GM10248 (cell line): ENCODE measurements around the gene MCC.

Experiments
- CTCF ChIA-PET: fragments of 300-600 bp; sonication (Branson Sonifier 250); formaldehyde crosslinking; extraction: SDS; loops from one replicate; lab custom pipeline; 2021; ENCODE audit warnings: antibody characterized with exemption; lab: Yijun Ruan, JAX
- POLR2A ChIA-PET: fragments of 350-650 bp; sonication (Branson Sonifier 250); formaldehyde crosslinking; extraction: SDS; loops from one replicate; lab custom pipeline; 2020; ENCODE audit warnings: antibody characterized with exemption; lab: Yijun Ruan, JAX
- DNase-seq: peaks from one replicate; pipeline ENCODE4 v3.0.0; 2012; ENCODE audit errors: extremely low spot score
- CTCF ChIP-seq: IDR thresholded peaks from 2 replicates; pipeline ENCODE4 v1.5.1; 2012; ENCODE audit warnings: mild to moderate bottlenecking, low read depth; ENCODE audit errors: extremely low read depth, missing control alignments, control extremely low read depth

MCC gene

GRCh38 chr5:113092683-113093082, 395.6 kb downstream of the MCC start:
- no peak for TF ChIP-seq CTCF
- CTCF ChIA-PET: interaction anchor here (1.4 kb wide), 2 partner anchors 10 to 238 kb away, joined by 3 read pairs; no protein-coding TSS in a partner anchor
- POLR2A ChIA-PET: no interaction called here
- DNase-seq: no peak

- DNase-seq: no peak
- ChIA-PET POLR2A (no interaction called here), CTCF (no interaction called here)
- TF ChIP-seq CTCF: no peak
These were observed 396.6 kb downstream of the MCC start for GRCh38 chr5:113091622-113092021.

GRCh38 chr5:113090336-113091106, 397.7 kb downstream of the MCC start:
- ChIA-PET CTCF (no interaction called here), POLR2A (no interaction called here)
- no peak for DNase-seq
- TF ChIP-seq CTCF: no peak

GRCh38 chr5:113089653-113090335, 398.5 kb downstream of the MCC start:
- ChIA-PET POLR2A (no interaction called here), CTCF (interaction anchor here (1.0 kb wide), 1 partner anchor 516 kb away, joined by 3 read pairs; no protein-coding TSS in a partner anchor)
- DNase-seq: no peak
- TF ChIP-seq CTCF: no peak

GRCh38 chr5:113087976-113088514, 400.2 kb downstream of the MCC start:
- ChIA-PET CTCF (no interaction called here), POLR2A (no interaction called here)
- no peak for TF ChIP-seq CTCF

GRCh38 chr5:113085880-113086409, 402.3 kb downstream of the MCC start:
- CTCF ChIA-PET: no interaction called here
- TF ChIP-seq CTCF: no peak
- DNase-seq: no peak
- POLR2A ChIA-PET: no interaction called here

More at GRCh38 chr5:113087976-113088514, 400.2 kb downstream of the MCC start:
- no peak for DNase-seq
